ENCODE results near the gene C2CD3.

Gene C2CD3

DNA sequence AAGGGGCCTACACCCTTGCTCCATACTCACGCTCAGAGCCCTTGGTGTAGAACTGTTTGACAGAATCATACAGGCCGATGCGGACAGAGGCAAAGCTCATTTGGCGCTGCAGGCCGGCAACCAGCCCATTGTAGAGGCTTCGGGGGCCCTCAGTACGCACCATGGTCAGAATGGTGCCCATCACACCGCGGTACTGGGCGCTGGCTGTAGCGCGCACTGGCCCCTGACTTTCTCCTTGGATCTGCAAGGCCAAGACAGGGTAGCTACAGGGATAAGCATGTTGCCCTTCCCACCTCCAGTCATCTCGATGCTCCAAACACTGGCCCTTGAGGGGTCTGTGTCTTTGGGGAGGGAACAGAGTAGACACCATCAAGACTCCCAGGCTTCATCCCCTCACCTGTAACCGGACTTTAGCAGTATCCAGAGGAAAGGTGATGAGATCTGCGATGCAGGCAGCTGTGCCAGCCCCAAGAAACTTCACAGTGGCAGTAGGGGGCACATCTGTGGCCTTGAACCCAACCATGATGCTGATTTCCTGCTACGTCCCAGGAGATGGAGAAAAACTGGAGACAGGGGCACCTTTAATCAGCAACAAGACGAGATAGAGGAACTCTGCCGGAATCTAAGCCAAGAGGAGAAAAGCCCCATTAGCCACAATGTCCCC, 192.8 kb downstream of the C2CD3 start:
- no peak for FAIRE-seq

DNA sequence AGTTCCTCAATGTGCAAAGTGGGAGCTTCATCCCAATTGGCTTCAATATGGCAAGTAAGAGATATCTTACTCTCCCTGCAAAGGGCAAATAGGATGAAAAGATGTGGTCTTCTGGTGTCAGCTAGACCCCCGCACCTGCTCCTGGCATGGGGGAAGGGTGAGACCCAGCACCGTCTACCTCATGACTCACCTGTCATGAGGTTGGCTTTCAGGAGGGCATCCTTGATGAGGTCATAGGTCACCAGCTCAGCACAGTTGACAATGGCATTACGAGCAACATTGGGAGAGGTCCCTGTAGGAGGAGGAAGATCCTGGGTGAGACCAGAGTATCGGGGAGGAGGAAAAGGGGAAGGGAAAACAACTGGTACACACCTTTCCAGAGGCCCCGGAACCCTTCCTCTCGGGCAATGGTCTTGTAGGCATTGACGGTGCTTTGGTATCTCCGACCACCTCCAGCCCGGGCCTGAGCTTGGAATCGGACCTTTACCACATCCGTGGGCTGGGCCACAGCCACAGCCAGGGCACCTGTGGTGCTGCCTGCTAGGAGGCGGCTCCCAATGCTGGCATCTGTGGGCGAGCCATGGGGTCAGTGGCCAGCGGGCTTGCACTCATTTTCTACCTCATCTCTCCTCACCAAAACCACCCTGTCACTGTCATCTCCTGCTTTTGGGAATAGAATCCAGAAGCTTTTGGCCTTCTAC, 194.2 kb downstream of the C2CD3 start:
- FAIRE-seq, result no peak

DNA sequence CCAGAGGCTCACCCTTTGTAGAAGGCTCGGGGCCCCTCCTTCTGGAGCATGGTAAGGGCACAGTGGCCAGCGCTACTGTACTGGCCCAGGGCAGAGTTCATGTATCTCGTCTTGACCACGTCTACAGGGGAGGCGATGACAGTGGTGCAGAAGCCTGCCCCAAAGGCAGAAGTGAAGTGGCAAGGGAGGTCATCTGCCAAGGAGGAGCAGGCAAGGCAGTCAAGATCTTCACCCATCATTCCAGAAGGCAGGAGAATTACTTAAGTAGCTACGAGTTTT, 195.4 kb downstream of the C2CD3 start:
- no peak for FAIRE-seq

DNA sequence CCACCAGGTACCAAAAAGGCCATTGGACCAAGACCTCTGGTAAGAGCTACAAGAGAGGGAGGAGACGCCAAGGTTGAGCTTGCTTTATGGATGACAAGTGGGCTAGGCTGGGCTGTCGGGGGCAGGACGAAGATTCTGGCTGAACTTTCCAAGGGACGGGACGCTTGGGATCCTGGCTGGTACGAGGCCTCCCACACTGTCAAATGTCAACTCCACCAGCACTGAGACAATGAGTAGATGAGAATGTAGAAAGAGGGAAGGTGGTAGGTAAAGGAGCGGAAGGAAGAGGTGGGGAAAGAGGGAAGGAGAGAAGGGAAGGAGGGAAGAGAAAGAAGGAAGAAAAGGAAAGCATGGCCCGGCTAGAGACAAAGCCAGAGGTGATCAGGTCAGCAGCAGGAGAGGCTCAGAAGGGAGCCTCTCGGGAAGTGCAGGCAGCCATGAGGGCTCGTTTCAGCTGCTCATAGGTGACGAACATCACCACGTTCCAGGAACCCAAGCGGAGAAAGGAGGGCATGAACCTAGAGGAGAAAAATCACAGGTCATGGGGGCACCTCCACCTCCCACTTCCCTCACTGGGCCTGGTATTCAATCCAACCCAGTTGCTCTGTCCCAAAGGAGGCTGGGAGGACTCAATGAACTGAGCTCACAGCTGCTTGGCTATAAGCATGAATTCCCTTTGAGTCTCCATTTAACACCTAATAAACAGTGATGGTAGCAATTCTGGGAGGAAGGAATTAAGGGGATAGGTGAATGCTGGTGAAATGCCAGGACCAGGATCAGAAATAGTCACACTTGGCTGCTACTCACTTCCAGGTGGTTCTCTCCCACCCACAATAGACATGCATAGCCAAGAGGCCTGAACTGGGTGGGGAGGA, 196.0 kb downstream of the C2CD3 start:
- FAIRE-seq, result no peak

DNA sequence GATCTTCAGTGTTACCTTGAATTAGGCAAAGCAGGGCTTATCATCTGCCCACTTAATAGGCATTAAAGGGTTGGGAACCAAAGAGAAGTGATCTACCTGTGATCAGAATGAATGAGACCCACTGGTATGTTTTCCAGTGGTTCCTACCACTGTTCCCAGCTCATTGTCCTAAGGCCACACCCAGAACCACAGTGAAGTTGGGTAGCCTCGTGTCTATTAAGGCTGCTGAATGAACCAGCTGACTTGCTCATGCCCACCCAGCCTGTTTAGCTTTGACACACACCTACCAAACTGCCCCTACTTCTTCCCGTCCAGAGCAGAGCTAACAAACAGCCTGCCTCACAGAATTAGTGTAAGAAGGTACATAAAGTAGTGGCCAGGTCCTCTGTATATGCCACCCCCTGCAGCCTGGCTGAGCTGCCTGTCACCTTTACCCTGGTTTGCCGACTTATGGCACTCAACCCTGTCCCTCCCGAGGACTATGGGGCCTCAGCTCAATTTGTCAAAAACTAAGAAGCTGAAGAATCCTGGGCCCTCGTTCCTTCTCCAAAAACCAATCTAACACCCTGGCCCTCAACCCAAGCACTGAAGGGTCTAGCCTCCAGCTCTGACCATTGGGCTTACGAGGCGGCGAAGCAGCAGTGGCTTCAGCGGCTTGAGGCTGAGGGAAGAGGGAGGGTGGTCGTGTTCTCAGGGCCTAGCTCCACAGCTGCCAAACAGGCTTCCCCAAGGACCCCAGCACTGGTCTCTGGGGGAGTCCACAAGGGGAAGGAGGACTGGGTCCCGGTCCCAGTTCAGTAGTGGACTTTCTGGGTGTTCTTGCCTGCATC, 198.0 kb downstream of the C2CD3 start:
- FAIRE-seq, result no peak

DNA sequence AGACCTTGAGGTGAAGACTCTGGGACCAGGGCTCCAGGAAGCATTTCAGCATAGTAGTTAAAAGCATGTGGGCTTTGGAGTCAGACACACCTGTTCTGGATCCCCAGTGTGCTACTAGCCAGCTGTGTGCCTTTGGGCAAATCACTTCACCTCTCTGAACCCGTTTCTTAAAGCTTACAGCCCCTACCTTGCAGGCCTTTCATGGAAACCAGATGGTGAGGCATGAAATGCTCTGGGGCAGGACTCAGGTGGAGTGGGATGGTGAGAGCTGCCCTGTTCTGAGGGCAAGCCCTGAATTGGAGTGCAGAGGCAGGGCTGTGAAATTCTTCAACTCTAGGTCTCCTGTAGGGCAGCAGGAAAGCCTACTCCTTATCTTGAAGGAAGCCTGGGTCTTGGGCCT, 198.6 kb downstream of the C2CD3 start:
- no peak for FAIRE-seq

DNA sequence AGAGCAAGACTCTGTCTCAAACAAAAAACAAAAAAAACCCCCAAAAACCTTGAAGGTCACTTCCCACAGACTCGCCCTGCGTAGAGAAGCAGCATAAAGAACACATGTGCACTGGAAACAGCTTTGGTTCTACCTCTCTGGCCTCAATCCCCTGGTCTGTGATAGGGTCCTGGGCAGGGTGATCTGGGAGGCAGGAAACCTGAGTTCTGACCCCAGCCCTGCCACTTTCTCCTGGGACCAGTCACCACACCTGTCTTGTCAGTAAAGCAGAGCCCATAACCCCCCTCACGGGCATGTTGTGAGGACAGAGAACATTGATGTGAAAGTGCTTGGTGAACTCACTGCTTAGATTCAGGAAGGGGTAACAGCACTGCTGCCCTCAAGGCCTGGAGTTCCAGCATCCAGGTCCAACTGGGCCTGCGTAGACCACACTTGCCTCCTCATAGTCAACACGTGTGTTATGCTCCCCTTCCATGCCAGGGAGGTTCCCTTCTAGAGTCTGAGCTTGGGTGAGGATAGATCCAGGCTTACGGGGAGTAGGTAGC, 199.6 kb downstream of the C2CD3 start:
- FAIRE-seq, result no peak

DNA sequence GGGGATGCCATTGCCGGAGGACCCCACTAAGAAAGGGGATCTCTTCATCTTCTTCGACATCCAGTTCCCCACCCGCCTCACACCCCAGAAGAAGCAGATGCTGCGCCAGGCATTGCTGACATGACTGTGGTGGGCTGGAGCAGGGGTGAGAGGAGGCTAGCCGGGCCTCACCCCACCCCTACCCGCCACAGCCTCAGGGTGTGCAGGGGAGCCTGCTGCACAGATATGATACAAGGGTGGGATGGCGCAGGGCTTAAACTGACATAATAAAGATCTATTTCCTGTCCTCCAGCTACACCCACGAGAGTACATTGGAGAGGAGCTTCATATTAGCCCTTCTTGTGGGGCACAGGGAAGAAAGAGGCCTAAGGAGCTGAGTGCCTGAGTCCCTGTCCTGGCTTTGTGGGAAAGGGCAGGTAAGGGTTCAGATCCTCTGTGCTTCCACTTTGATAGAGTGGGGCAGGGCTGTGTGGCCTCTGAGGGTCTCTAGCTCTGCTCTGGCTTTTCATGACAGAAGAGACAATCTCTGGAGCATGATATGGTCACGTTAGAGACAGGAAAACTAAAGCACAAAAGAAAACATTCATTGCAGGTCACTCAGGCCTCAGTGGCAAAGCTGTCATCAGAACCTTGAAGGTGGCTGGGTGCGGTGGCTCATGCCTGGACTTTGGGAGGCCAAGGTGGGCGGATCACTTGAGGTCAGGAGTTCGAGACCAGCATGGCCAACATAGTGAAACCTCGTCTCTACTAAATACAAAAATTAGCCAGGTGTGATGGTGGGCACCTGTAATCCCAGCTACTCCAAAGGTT, 200.6 kb downstream of the C2CD3 start:
- FAIRE-seq, result no peak

DNA sequence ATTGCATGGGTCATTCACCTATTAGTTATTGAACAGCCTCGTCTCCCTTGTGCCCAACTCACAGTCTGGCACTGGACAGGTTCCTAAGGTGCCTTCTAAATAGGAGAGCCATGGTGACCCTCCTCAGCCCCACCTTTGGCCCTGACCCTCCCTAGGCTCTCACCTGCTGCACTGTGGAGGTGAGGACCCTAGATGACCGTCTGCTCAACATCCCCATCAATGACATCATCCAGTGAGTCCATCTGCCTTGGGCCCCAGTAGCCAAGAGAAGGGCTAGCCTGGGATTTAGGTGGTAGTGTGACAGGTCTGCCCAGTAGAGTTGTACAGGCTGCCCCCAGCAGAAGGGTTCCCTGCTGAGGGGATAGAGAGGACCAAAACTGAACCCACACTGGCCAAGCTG, 201.7 kb downstream of the C2CD3 start:
- no peak for FAIRE-seq

DNA sequence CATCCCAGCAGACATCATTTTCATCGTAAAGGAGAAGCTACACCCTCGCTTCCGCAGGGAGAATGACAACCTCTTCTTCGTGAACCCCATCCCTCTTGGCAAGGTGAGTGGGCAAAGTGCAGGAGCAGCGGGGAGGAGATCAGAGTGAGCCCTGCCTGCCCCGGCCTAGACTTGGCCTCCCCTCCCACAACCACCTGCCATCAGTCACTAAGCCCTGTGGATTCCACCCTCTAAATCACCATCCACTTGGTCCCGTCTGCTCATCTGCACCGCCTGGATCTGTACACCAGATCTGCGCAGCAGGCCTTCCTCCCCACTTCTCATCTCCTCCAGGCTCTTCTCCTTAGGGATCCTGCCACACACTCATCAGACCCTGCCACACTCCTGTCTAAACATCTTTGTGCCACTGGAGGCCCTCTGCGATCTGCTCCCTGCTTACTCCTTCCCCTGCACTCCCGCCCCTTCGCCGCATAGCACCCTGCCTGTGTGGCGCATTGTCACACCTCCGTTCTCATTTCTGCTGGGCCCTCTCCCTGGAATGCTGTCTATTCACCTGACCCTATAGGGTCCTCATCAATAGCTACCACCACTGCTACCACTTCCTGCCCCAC, 202.3 kb downstream of the C2CD3 start:
- FAIRE-seq, result no peak

DNA sequence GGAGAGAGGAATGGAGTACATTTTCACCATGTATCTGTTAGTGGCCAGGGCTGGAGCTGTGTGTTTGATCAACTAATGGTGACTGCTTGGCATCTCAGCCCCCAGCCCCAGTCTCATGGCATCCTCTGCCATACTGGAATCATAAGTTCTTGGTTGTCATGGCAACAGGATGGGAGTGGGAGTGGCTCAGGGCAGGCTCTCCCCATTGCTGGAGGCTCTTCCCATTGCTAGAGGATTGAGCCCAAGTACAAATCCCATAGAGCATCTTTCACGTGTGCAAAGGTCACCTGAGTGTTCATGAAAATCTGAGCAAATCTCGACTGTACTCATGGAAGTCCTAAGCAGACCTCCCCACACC, 205.1 kb downstream of the C2CD3 start:
- no peak for FAIRE-seq

DNA sequence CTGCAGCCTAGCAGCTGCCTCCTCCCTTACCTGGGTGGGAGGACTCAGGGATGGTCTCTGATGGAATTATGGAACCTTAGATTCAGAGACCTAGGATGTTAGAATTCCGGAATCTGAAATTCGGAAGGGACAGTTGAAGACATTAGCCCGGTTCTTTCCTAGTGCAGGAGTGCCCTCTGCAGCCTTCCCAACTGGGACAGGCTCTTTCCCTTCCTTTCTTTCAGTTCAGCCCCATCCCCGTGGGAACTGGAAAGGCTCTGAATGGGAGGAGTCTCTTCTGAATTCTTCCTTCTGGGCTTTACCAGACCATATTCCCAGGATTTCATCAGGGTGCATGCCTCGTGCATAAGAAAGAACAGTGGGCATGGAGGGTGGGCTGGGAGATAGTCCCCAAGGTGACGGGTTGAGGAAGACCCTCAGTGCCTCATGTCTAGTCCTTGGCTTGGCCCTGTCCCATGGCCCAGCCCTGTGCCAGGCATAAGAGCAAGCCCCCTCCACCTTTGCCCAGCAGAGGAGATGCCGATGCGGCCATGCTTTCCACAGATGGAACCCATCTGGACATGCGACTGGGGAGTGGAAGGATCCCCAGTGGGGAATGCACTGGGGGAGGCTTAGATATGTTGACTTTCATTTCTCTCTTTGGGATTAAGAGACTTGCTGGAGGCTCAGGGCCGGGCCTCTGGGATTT, 205.6 kb downstream of the C2CD3 start:
- FAIRE-seq, result no peak

DNA sequence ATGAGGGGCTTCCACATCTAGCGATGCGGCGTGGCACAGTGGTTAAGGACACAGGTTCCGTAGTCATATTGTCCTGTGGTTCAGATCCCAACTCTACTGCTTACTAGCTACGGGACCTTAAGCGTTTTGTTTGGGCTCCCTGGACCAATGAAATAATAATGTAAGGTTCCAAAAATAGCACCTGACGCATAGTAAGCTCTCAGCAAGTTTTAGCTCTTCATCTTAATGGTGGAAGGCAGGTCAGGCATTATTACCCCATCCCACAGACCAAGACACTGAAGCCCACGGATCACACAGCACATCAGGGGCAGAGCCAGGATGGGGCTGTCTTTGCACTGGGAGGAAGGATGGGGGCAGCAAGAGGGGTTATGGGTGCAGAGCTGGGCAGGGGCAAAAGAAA, 206.9 kb downstream of the C2CD3 start:
- FAIRE-seq, result no peak
